Subcutaneous abdominal adipose tissue (tissue), 5 donors: ENCODE results near the gene MCMBP.
"Not testable (repeated sequence)": the region's sequence is repeated elsewhere in the genome, so short reads cannot be mapped to it uniquely, and the experiment has no call there.

Source experiments
- H3K27ac ChIP-seq: one replicate; pipeline ENCODE4 v1.7.0; 2013; ENCODE audit warnings: low read depth, mild to moderate bottlenecking, inconsistent platforms, low read length, moderate library complexity
- H3K27me3 ChIP-seq, 5 donors: one replicate each; pipeline ENCODE4 v1.7.0; 2013; ENCODE audit warnings: low read length in 5 of 5, inconsistent platforms in 1 of 5; ENCODE audit not compliant: control insufficient read depth in 5 of 5, insufficient read depth in 4 of 5
- H3K36me3 ChIP-seq, 5 donors: one replicate each; pipeline ENCODE4 v1.7.0; 2013; ENCODE audit warnings: low read length in 5 of 5; ENCODE audit not compliant: control insufficient read depth in 5 of 5, insufficient read depth in 5 of 5
- H3K4me1 ChIP-seq, 5 donors: one replicate each; pipeline ENCODE4 v1.7.0; 2013; ENCODE audit warnings: low read length in 5 of 5, mild to moderate bottlenecking in 3 of 5, moderate library complexity in 1 of 5; ENCODE audit not compliant: control insufficient read depth in 5 of 5, insufficient read depth in 5 of 5
- H3K4me3 ChIP-seq, 5 donors: one replicate each; pipeline ENCODE4 v1.7.0; 2013; ENCODE audit warnings: low read length in 5 of 5, low read depth in 1 of 5
- H3K9ac ChIP-seq, 5 donors: one replicate each; pipeline ENCODE4 v1.7.0; 2013; ENCODE audit warnings: low read length in 5 of 5, mild to moderate bottlenecking in 4 of 5, moderate library complexity in 3 of 5
- H3K9me3 ChIP-seq, 5 donors: one replicate each; pipeline ENCODE4 v1.7.0; 2013; ENCODE audit warnings: low read length in 5 of 5; ENCODE audit not compliant: control insufficient read depth in 5 of 5
- donor health status: healthy.
- donor health status: healthy.
- donor health status: healthy.
- donor health status: healthy.
- donor health status: healthy.

MCMBP gene

DNA sequence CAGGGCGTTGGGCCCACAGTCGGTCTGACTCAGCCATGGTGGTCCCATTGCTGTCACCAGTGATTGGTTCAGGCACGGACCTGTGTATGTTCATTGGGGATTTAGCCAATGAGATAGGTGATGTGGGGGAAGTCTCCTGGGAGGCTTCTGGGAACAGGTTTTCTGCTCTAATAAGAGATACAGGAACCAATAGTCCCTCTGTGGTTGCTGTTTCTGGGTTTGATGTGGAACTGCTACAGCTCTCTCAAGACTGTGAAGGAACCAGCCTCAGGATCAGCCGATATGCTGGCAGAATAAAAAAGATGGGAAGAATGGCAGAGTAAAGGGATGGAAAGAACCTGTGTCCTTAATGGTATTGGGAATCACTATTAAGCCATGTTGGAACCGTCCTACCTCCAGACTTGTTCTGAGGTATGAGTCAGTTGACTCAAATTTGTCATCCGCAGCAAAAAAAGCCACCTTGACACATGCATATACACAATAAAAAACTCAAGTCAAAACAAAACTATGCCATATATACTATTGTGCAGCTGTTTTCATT is 70.6 kb downstream of the MCMBP start:
- H3K9ac ChIP-seq, result no peak overlapping the region
- no peak overlapping the region for H3K4me3 ChIP-seq
- no peaks in the 10 kb centered on the region for H3K27me3 ChIP-seq
- H3K27ac ChIP-seq, result no peak overlapping the region
- no peaks in the 10 kb centered on the region for H3K9me3 ChIP-seq
- H3K4me1 ChIP-seq, result no peaks in the 10 kb centered on the region
- H3K36me3 ChIP-seq, result peaks cover 15 to 26% (median 23%) of the 10 kb centered on the region in 5 donors

DNA sequence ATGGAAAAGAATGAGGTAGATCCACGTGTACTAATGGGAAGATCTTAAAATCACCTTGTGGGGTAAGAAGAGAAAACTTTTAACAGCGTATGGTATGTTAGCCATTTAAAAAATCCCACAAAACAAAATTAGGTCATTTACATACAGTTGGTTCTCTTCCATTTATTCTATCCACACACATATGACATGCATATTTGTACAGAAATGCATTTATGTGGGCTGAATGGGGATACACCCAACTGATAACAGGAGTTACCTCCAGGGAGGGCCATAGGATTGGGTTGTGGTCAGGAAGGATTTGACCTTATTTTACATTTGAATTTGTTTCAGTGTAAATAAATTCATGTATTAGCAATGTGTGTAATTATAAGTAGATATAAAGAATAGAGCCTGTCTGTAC is 71.5 kb downstream of the MCMBP start:
- H3K36me3 ChIP-seq, result peaks cover 19 to 29% (median 27%) of the 10 kb centered on the region in 5 donors
- no peaks in the 10 kb centered on the region for H3K9me3 ChIP-seq
- no peaks in the 10 kb centered on the region for H3K4me1 ChIP-seq
- H3K4me3 ChIP-seq, result no peak overlapping the region
- H3K9ac ChIP-seq, result no peak overlapping the region
- no peak overlapping the region for H3K27ac ChIP-seq
- H3K27me3 ChIP-seq, result no peaks in the 10 kb centered on the region

DNA sequence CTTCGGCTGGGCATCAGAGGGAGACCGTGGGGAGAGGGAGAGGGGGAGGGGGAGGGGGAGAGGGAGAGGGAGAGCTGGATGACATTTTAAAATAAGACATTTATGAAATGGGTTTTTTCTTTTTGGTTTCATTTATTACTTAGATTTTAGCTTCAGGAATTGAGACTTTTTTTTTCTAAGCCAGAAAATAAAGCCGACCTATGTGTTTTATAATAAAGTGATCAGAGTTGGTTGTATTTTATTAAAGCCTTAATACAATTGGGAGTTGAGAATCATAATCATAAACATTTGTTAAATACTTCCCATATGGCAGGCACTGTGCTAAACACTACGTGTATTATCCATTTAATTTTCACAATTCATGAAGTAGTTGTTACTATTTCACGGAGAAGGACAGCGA is 76.6 kb downstream of the MCMBP start:
- Histone ChIP-seq H3K9ac (no peak overlapping the region), H3K9me3 (no peaks in the 10 kb centered on the region), H3K27me3 (no peaks in the 10 kb centered on the region), H3K4me1 (no peaks in the 10 kb centered on the region), H3K36me3 (peaks cover 5 to 17% (median 10%) of the 10 kb centered on the region in 5 donors), H3K27ac (no peak overlapping the region), H3K4me3 (no peak overlapping the region)

DNA sequence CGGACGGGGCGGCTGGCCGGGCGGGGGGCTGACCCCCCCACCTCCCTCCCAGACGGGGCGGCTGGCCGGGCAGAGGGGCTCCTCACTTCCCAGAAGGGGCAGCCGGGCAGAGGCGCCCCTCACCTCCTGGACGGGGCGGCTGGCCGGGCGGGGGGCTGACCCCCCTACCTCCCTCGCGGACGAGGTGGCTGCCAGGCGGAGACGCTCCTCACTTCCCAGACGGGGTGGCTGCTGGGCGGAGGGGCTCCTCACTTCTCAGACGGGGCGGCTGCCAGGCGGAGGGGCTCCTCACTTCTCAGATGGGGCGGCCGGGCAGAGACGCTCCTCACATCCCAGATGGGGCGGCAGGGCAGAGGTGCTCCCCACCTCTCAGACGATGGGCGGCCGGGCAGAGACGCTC is 77.5 kb downstream of the MCMBP start:
- not testable (repeated sequence) for H3K27me3 ChIP-seq, H3K4me1 ChIP-seq, H3K9ac ChIP-seq, H3K27ac ChIP-seq, H3K9me3 ChIP-seq, H3K4me3 ChIP-seq
- H3K36me3 ChIP-seq, result peaks cover 5 to 17% (median 10%) of the 10 kb centered on the region in 5 donors

DNA sequence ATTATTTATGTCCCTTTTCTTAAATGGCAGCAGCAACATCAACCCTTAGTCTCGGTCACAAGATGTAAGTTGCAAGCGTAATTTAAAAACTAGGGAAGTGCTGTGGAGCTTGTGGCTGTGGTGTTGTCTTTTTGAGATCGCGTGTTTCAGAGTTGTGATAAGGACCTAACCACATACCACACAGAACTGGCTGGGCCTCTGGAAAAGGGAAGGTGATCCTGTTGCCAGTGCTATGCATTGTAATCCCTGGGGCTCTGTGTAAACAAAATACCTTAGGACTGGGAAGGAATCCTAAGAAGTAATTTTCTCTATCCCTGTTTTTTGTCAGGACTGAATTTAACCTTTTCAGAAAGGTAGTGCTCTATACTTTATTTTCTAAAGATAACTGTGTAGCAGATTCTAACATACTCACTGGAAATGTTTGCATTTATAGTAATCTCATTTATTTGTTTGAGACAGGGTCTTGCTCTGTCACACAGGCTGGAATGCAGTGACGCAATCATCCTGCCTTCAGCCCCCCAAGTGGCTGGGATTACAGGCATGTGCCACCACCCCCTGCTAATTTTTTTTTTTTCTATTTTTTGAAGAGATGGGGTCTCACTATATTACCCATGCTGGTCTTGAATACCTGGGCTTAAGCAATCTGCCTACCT is 86.4 kb downstream of the MCMBP start:
- no peak overlapping the region for H3K27ac ChIP-seq
- H3K36me3 ChIP-seq, result no peaks in the 10 kb centered on the region
- H3K9ac ChIP-seq, result no peak overlapping the region
- no peaks in the 10 kb centered on the region for H3K9me3 ChIP-seq
- peaks cover 0 to 5% (median 0%) of the 10 kb centered on the region in 5 donors for H3K4me1 ChIP-seq
- H3K4me3 ChIP-seq, result no peak overlapping the region
- no peaks in the 10 kb centered on the region for H3K27me3 ChIP-seq

DNA sequence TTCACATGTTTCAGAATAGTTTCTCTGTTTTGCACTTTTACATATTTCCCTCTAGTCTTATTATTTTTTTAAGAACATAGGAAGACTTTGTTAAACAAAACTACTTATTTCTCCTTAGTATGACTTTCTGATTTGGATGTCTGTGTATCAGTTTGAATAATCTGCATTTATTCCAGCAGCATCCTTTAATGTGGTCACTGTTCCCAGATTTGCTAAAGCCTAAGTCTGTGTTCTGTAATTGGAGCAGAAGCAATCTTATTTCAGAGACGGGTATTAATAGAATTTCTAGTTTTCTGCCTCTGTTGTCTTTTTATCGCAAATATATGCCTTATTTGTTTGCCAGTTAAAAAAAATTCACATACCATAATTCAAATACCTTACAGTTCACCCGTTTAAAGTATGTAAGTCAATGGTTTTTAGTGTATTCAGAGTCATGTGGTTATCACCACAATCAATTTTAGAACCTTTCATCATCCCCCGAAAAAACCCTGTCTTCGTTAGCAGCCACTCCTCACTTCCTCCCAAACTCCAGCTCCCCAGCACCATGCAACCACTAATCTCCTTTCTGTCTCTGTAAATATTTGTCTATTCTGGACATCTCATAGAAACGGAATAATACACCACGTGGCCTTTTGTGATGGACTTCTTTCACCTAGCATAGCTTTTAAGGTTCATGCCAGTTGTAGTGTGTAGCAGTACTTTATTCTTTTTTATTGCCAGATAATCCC is 88.1 kb downstream of the MCMBP start:
- Histone ChIP-seq H3K9me3 (no peaks in the 10 kb centered on the region), H3K4me3 (no peak overlapping the region), H3K9ac (no peak overlapping the region), H3K4me1 (peaks cover 0 to 5% (median 0%) of the 10 kb centered on the region in 5 donors), H3K27ac (no peak overlapping the region), H3K27me3 (no peaks in the 10 kb centered on the region), H3K36me3 (no peaks in the 10 kb centered on the region)

DNA sequence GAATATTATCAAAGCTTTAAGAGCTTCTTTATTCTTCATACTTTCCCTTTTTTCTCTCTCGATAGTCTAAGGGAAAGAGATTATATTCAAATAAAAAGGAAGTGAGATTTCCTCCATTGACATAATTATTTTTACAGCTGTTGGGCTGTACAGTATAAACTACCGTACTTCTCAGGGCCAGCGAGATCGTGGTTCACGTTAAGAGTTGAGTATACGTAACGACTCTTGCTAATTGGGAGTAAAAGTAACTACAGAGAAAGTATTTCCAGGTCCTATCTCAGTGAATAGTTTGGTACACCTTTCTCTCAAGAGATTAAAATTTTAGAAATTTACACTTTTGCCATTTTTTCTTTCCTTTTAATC is 89.0 kb downstream of the MCMBP start:
- Histone ChIP-seq H3K27me3 (no peaks in the 10 kb centered on the region), H3K9me3 (no peaks in the 10 kb centered on the region), H3K9ac (no peak overlapping the region), H3K36me3 (no peaks in the 10 kb centered on the region), H3K4me1 (peaks cover 0 to 5% (median 0%) of the 10 kb centered on the region in 5 donors), H3K27ac (no peak overlapping the region), H3K4me3 (no peak overlapping the region)

DNA sequence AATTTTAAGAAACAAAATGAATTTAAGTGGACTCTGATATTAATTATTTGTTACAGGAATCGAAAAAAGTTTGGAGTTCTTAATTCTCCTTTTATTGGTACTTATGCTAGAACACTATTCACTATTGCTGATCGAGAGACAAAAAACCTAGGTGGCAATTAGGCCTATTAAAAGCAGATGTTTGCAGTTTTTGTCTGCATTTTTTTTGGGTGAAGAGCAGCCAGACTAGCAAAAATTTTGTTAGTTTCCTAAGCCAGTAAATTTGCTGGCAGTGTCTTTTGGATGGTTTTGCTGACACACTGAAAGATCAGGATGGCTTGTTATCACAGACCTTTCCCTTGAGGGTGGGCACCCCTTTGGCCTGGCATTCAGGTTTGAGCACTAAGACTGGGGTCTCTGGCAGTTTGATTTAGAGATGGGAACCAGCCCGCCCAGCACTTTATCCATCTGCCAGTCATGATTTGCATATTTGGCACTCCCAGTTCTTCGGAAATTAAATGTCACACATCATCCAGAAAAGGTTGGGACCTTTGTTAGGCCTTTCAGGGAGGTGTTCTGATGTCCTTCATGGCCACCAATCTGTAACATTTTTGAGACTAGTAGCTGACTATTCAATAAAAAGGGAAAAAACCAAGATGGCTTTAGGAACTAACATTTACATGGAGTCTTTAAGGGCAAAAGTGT is 89.5 kb downstream of the MCMBP start:
- Histone ChIP-seq H3K4me3 (no peak overlapping the region), H3K27ac (no peak overlapping the region), H3K9ac (no peak overlapping the region), H3K9me3 (no peaks in the 10 kb centered on the region), H3K4me1 (peaks cover 0 to 5% (median 0%) of the 10 kb centered on the region in 5 donors), H3K27me3 (no peaks in the 10 kb centered on the region), H3K36me3 (no peaks in the 10 kb centered on the region)

DNA sequence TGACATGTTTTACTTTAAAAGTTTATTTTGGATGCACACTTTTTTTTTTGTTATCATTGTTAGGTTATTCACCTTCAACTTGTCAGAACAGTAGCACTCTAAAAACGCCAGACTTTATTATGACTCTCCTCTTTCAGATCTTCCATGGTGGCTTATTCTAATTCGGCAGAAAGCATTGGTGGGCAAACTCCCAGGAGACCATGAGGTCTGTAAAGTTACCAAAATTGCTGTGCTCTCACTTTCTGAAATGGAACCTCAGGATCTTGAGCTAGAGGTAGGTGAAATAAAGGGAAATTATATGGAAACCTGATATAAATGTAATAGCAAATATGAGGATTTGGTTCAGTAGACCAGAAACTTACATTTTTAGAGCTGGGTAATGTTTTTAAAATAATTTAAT is 91.1 kb downstream of the MCMBP start:
- Histone ChIP-seq H3K36me3 (no peaks in the 10 kb centered on the region), H3K9me3 (no peaks in the 10 kb centered on the region), H3K4me1 (peaks cover 0 to 5% (median 0%) of the 10 kb centered on the region in 5 donors), H3K9ac (no peak overlapping the region), H3K4me3 (no peak overlapping the region), H3K27me3 (no peaks in the 10 kb centered on the region), H3K27ac (no peak overlapping the region)

DNA sequence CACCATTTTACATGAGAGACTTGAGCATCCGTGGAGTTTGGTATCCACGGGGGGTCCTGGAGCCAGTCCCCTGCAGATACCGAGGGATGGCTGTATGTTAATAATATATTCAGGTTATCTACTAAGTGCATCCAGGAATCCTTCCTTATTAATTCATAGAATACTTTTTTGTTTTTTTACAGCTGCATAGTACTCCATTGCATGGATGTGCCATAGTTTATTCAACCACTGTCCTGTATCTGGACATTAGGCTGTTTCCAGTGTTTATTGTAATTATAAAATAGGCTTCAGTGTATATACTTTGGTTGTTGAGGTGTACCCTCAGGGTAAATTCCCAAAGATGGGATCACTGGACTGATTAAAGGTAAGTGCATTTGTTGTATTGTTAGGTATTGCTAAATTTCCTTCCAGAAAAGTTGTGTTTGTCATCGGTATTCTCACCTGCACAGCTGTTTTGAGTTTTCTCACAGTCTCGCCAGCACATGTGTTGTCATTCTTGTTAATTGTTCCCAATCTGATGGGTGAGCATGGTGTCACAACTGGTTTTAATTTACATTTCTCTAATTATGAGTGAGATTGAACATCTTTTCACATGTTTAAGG is 91.7 kb downstream of the MCMBP start:
- Histone ChIP-seq H3K4me1 (peaks cover 0 to 5% (median 0%) of the 10 kb centered on the region in 5 donors), H3K9me3 (no peaks in the 10 kb centered on the region), H3K27me3 (no peaks in the 10 kb centered on the region), H3K27ac (no peak overlapping the region), H3K36me3 (no peaks in the 10 kb centered on the region), H3K9ac (no peak overlapping the region), H3K4me3 (no peak overlapping the region)
